Measurements from ENCODE around the gene PGBD5. TPM values are rescaled to one million over a fixed set of nuclear protein-coding genes. Genes with fewer than 3 reads are reported as not detected.

The PGBD5 gene
- total RNA-seq, 6 experiments from 2014 or later, result 0.05 TPM; not detected in 5

DNA sequence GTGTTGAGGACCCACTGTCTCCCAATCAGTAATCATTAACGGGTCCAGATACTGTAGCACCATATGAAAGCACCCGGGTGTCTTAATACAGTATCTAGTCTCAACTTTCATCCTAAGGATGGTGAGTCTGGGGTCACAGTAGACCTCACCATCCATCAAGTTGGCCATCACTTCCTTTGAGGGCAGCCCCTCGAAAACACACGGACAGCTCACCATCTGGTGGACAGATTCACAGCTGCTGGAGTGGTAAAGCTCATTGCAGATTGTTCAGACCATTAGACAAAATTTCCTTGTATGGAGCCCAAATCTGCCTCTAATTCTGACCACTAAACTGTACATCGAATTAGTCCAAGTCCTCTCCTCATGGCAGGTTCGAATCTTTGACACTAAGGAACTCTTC, 123.1 kb downstream of the PGBD5 start:
- Mint-ChIP-seq H3K9me3 (no peaks in the 10 kb centered on the region), H3K36me3 (ENCODE audit: low read depth) (no peaks in the 10 kb centered on the region), H3K27me3 (ENCODE audit: insufficient read depth) (peaks cover 16% of the 10 kb centered on the region), H3K4me1 (ENCODE audit: low read depth) (peaks cover 21% of the 10 kb centered on the region), H3K27ac (no peak overlapping the region), H3K4me3 (no peak overlapping the region)
- no peak for DNase-seq
- TF ChIP-seq, protein P1, sequence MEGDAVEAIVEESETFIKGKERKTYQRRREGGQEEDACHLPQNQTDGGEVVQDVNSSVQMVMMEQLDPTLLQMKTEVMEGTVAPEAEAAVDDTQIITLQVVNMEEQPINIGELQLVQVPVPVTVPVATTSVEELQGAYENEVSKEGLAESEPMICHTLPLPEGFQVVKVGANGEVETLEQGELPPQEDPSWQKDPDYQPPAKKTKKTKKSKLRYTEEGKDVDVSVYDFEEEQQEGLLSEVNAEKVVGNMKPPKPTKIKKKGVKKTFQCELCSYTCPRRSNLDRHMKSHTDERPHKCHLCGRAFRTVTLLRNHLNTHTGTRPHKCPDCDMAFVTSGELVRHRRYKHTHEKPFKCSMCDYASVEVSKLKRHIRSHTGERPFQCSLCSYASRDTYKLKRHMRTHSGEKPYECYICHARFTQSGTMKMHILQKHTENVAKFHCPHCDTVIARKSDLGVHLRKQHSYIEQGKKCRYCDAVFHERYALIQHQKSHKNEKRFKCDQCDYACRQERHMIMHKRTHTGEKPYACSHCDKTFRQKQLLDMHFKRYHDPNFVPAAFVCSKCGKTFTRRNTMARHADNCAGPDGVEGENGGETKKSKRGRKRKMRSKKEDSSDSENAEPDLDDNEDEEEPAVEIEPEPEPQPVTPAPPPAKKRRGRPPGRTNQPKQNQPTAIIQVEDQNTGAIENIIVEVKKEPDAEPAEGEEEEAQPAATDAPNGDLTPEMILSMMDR (IDR thresholded peaks at IDR 0.05), result no peak

DNA sequence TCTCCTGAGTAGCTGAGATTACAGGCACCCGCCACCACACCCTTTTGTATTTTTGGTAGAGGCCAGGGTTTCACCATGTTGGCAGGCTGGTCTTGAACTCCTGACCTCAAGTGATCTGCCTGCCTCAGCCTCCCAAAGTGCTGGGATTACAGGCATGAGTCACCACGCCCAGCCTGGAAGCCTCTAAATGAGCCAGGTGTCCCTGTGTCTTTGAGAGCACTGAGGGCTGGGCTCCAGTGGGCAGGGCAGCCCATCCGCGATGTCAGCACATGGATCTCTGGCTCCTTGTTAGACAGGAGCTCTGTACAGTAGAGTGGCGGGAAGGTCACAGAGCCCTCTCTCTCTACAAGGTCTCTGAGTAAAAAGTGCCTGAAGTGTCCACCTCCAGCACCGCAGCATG, 124.3 kb downstream of the PGBD5 start:
- Mint-ChIP-seq H3K4me3 (no peak overlapping the region), H3K27me3 (ENCODE audit: insufficient read depth) (peaks cover 16% of the 10 kb centered on the region), H3K27ac (no peak overlapping the region), H3K36me3 (ENCODE audit: low read depth) (no peaks in the 10 kb centered on the region), H3K9me3 (no peaks in the 10 kb centered on the region), H3K4me1 (ENCODE audit: low read depth) (peaks cover 17% of the 10 kb centered on the region)
- DNase-seq, result no peak
- TF ChIP-seq, protein P1 (IDR thresholded peaks at IDR 0.05), result no peak

DNA sequence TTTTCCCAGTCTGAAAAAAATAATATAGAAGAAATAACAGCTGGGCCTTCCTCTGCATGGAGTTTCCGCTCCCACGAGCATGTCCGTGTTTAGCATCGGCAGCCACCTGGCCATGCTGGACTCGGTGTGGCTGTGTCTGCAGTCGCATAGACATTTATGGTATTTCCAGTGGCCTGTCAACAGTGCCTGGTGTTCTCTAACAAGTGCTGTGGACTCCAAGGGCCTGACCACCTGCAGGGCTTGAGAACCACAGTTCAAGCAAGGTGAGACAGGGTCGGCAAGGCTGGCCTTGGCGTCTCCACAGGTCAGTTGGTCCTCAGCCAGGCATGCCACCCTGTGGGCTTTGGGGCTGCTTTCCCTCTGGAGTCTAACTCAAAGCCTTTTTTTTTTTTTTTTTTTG, 124.8 kb downstream of the PGBD5 start:
- no peak for DNase-seq
- peaks cover 17% of the 10 kb centered on the region for H3K4me1 Mint-ChIP-seq (ENCODE audit: low read depth)
- no peak overlapping the region for H3K4me3 Mint-ChIP-seq
- no peaks in the 10 kb centered on the region for H3K36me3 Mint-ChIP-seq (ENCODE audit: low read depth)
- peaks cover 16% of the 10 kb centered on the region for H3K27me3 Mint-ChIP-seq (ENCODE audit: insufficient read depth)
- no peak overlapping the region for H3K27ac Mint-ChIP-seq
- TF ChIP-seq, protein P1 (IDR thresholded peaks at IDR 0.05), result no peak
- no peaks in the 10 kb centered on the region for H3K9me3 Mint-ChIP-seq

DNA sequence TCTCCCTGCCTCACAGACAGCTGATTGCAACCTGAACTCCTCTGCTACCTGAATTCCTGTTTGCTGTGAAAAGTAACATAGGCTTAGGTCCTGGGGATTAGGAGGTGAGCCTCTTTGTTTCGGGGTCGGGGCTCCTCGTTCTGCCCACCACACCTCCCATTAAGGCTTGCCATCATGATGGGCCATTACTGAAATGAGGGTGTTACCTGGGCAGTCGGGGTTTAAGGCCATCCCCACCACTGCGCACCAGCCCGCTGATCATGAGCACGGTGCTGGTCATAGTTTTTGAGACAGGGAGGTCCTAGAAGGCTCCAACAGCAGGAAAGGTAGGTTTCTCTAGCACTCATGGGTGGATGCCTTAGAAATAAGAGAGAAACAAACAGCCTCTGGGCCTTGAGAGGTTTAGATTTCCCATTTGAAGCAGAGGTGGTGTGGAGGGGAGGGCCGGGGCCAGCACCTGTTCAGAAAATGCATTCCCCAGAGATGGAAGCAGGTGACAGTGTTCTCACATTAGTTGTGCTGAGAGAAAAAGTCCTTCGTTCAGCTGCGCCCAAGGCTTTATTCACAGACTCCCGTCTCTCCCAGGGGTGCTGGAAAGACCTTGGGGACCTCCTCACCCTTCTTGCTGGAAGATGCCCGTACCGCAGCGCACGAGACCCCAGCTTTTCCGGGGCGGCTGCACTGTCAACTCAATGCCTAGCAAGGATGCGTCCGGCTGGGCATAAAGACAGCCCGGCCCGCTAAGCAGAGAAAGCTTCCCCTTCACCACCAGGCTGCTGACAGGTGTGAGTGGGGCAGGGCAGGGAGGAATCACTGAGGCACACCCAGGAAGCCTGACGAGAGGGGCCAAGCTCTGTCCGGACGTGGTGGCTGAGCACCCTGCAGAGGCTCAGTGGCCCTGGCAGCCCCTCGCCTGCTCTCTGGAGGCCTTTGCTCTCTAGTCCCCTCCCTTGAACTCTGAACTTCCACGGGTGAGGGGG, 125.5 kb downstream of the PGBD5 start:
- no peak for DNase-seq
- Mint-ChIP-seq H3K36me3 (ENCODE audit: low read depth) (no peaks in the 10 kb centered on the region), H3K27me3 (ENCODE audit: insufficient read depth) (peaks cover 16% of the 10 kb centered on the region), H3K4me3 (no peak overlapping the region), H3K9me3 (no peaks in the 10 kb centered on the region), H3K27ac (no peak overlapping the region), H3K4me1 (ENCODE audit: low read depth) (peaks cover 17% of the 10 kb centered on the region)
- TF ChIP-seq, protein P1 (IDR thresholded peaks at IDR 0.05), result no peak

DNA sequence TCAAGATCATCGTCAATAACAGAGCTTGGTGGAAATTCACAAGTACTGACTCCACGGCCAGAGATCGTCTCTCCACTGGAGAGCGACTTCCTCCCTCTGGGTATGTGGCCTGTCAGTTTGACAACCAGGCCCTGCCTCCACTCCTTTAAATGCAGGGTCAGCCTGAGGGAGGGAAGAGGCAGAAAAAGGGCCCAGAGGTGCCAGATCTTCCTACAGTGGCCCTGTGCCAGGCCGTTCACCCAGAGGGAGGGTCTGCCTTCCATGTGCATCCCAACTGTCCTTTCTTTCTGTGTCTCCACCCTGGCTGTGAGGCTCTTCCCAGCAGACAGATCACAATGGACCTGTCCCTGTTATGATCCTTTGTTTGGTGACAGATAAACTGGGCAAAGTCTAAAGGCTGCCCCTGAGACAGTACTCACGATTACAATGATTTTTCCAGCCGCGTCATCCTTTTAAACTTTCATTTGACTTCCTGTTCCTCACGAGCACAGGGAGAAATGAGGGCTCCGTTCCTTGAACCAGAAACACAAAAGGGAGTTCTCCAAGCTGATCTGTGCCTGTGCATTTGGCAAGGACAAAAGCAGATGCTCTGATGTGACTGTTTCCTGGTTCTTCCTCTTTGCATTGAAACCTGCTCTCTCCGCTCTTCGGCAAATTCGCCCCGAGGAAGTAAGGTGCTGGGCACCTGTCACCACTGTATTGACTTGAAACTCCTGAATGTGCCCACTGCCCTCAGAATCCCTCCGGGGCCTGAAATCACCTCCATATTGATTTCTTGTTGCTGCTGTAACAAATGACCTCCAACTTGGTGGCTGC, 126.7 kb downstream of the PGBD5 start:
- Mint-ChIP-seq H3K4me1 (ENCODE audit: low read depth) (peaks cover 17% of the 10 kb centered on the region), H3K36me3 (ENCODE audit: low read depth) (no peaks in the 10 kb centered on the region), H3K9me3 (no peaks in the 10 kb centered on the region), H3K27ac (no peak overlapping the region), H3K27me3 (ENCODE audit: insufficient read depth) (peaks cover 16% of the 10 kb centered on the region), H3K4me3 (no peak overlapping the region)
- TF ChIP-seq, protein P1 (IDR thresholded peaks at IDR 0.05), result no peak
- DNase-seq, result no peak
